SH-SY5Y (cell line): ENCODE data around the gene NCK2.

Experiments used
- GATA2 ChIP-seq: IDR thresholded peaks from 2 replicates; pipeline ENCODE4 v1.6.1; 2011; ENCODE audit warnings: mild to moderate bottlenecking, low read depth, low read length
- GATA3 ChIP-seq: IDR thresholded peaks from 2 replicates; pipeline ENCODE4 v1.6.1; 2011; ENCODE audit warnings: low read depth, mild to moderate bottlenecking, low read length, moderate library complexity

DNA sequence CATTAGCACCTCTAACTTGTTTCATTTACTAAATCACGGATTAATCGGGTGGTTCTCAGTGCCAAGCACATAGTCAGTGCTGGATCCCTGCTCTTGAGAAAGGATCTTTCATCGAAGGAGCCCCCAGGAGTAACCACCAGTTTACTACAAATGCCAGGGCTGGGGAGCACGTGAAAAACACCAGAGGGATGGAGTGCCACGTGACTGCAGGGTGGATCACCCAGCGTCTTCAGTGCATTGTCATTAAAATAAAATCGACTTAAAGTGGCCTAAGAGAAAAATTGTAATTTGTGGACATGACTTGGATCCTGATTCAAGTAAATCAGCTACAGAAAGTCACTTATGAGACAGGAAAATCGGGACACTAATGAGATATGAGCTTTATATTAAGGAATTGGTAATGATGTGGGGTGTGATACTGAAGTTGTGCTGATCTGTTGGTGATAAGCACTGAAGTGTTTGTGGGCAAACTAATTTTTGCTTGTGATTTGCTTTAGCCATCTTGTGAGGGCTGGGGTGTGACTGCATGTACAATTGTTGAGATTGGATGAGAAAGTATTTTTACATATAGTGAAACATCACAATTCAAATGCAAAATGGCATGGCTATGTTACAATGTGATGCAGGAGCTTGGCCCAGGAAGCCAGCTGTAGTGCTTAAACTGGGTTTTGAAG is 63.8 kb downstream of the NCK2 start:
- no peak for TF ChIP-seq GATA2
- TF ChIP-seq GATA3: no peak
